AG04450 (cell line): Measurements from ENCODE around the gene PIM3. TPM values are rescaled to one million over a fixed set of nuclear protein-coding genes. Genes with fewer than 3 reads are reported as not detected.

Experiments used
- CTCF ChIA-PET: fragments of 300-600, 350-600 bp; formaldehyde crosslinking; extraction: SDS; loops from one replicate; lab custom pipeline; 2022; ENCODE audit warnings: antibody characterized with exemption, inconsistent platforms; lab: Charles Lee
- POLR2A ChIA-PET: fragments of 350-600 bp; formaldehyde crosslinking; extraction: SDS; loops from one replicate; lab custom pipeline; 2021; ENCODE audit warnings: antibody characterized with exemption, inconsistent platforms; lab: Yijun Ruan, JAX
- DNase-seq: peaks from one replicate; pipeline ENCODE4 v3.0.0-alpha.2; 2011; ENCODE audit warnings: low read depth, low spot score
- H3K27ac ChIP-seq: one replicate; pipeline ENCODE4 v1.5.1; 2012; ENCODE audit warnings: low read depth, low read length, control low read depth
- H3K27me3 ChIP-seq: one replicate; pipeline ENCODE4 v1.6.0; 2012; ENCODE audit warnings: low read length; ENCODE audit not compliant: control insufficient read depth, insufficient read depth
- H3K4me3 ChIP-seq: 2 replicates; pipeline ENCODE4 v1.5.1; 2011; ENCODE audit warnings: mild to moderate bottlenecking, low read depth, low read length, control low read depth
- H3K9me3 ChIP-seq: 2 replicates; pipeline ENCODE4 v1.5.1; 2012; ENCODE audit warnings: low read length; ENCODE audit not compliant: control insufficient read depth, insufficient read depth
- CTCF ChIP-seq: IDR thresholded peaks from 2 replicates; pipeline ENCODE4 v1.5.1; 2011; ENCODE audit warnings: low read depth, low read length, control low read depth, inconsistent platforms
- polyA plus RNA-seq: library from polyadenylated mRNA; depleted of rRNA; stranded (reverse); fragments of >200 nt; gene quantifications from 2 replicates; pipeline ENCODE4 v1.2.3, GENCODE V29; 2011

Gene PIM3
- polyA plus RNA-seq, 1 experiment = 6.1 TPM

- ChIA-PET CTCF (interaction anchor here (0.9 to 2.3 kb wide), 4 partner anchors 22 to 213 kb away, joined by 4 to 28 read pairs (median 6); no protein-coding TSS in a partner anchor), POLR2A (interaction anchor here (1.0 kb wide), 1 partner anchor 22 kb away, joined by 3 read pairs; no protein-coding TSS in a partner anchor)
- H3K27me3 ChIP-seq = no peaks in the 10 kb centered on the region
- no peak for TF ChIP-seq CTCF
- no peaks in the 10 kb centered on the region; the same call in 1 of the 2 replicates for H3K9me3 ChIP-seq
- H3K27ac ChIP-seq = no peak overlapping the region
- no peak for DNase-seq
- H3K4me3 ChIP-seq = no peak overlapping the region
Measured at GRCh38 chr22:49929994-49930575, 30.5 kb upstream of the PIM3 start.

GRCh38 chr22:49930596-49931412, 29.8 kb upstream of the PIM3 start:
- H3K4me3 ChIP-seq = no peak overlapping the region
- DNase-seq = no peak
- ChIA-PET CTCF (interaction anchor here (0.5 to 2.3 kb wide), 5 partner anchors 21 to 212 kb away, joined by 3 to 28 read pairs (median 4); no protein-coding TSS in a partner anchor), POLR2A (interaction anchor here (1.0 kb wide), 1 partner anchor 22 kb away, joined by 3 read pairs; no protein-coding TSS in a partner anchor)
- H3K27ac ChIP-seq = no peak overlapping the region
- H3K27me3 ChIP-seq = no peaks in the 10 kb centered on the region
- peak; percentile 46 for TF ChIP-seq CTCF
- H3K9me3 ChIP-seq = no peaks in the 10 kb centered on the region; the same call in 1 of the 2 replicates

GRCh38 chr22:49933236-49934159, 27.1 kb upstream of the PIM3 start:
- Histone ChIP-seq H3K27ac (no peak overlapping the region), H3K4me3 (no peak overlapping the region), H3K27me3 (no peaks in the 10 kb centered on the region), H3K9me3 (no peaks in the 10 kb centered on the region; the same call in 1 of the 2 replicates)
- ChIA-PET CTCF (interaction anchor here (2.0 kb wide), 1 partner anchor 97 kb away, joined by 6 read pairs; no protein-coding TSS in a partner anchor), POLR2A (interaction anchor here (0.5 to 0.6 kb wide), 2 partner anchors 9 to 69 kb away, joined by 3 read pairs; no protein-coding TSS in a partner anchor)
- no peak for TF ChIP-seq CTCF
- DNase-seq = no peak

- ChIA-PET POLR2A (interaction anchor here (0.5 kb wide), 1 partner anchor 68 kb away, joined by 3 read pairs; no protein-coding TSS in a partner anchor), CTCF (no interaction called here)
- H3K27me3 ChIP-seq = no peaks in the 10 kb centered on the region
- no peak for DNase-seq
- no peak for TF ChIP-seq CTCF
- no peaks in the 10 kb centered on the region; the same call in 1 of the 2 replicates for H3K9me3 ChIP-seq
- peak overlapping the region; percentile 40 for H3K4me3 ChIP-seq
- no peak overlapping the region for H3K27ac ChIP-seq
Measured at GRCh38 chr22:49934160-49934890, 26.2 kb upstream of the PIM3 start.
